ENCODE measurements around the gene MECR.

DNA sequence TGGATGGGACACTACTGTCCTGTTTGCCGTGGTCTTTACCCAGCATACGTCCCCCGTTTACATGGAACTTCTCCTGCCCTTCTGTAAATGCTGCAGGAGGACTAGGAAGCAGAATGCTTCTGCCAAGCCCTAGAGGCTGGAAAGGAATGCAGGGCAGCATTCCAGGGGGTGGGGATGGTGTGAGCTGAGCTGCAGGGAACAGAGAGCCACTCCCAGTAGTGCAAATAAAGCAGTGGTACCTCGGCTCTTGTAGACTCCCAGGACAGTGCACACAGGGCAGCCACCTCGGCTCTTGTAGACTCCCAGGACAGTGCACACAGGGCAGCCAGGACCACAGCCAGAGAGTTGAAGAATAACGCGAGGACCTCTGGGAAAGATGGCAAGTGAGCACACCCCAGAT lies 41.0 kb upstream of the MECR start:
- no peak for TF ChIP-seq CTCF (IDR thresholded peaks at IDR 0.05)
- TF ChIP-seq POLR2AphosphoS5 (IDR thresholded peaks at IDR 0.05; ENCODE audit: low read depth, low read length), result no peak
- no peak for TF ChIP-seq REST (IDR thresholded peaks at IDR 0.05; ENCODE audit: low read depth, low read length)
- no peak for TF ChIP-seq SMC3 (IDR thresholded peaks at IDR 0.05; ENCODE audit: low read depth, low read length)
- TF ChIP-seq EP300 (IDR thresholded peaks at IDR 0.05; ENCODE audit: borderline replicate concordance in 1 of 2, low read depth in 1 of 2, low read length in 1 of 2), result no peak
- TF ChIP-seq NRF1 (IDR thresholded peaks at IDR 0.05; ENCODE audit: low read depth, low read length), result no peak
- no peak for TF ChIP-seq YY1 (IDR thresholded peaks at IDR 0.05; ENCODE audit: low read depth)
- TF ChIP-seq EZH2phosphoT487 (IDR thresholded peaks at IDR 0.05; ENCODE audit: borderline replicate concordance, low read depth), result no peak
- no peak for TF ChIP-seq ELF1 (IDR thresholded peaks at IDR 0.05)
- TF ChIP-seq RAD21 (IDR thresholded peaks at IDR 0.05; ENCODE audit: low read length), result no peak
- TF ChIP-seq GABPA (IDR thresholded peaks at IDR 0.05; ENCODE audit: low read depth), result no peak
- TF ChIP-seq, protein P1, sequence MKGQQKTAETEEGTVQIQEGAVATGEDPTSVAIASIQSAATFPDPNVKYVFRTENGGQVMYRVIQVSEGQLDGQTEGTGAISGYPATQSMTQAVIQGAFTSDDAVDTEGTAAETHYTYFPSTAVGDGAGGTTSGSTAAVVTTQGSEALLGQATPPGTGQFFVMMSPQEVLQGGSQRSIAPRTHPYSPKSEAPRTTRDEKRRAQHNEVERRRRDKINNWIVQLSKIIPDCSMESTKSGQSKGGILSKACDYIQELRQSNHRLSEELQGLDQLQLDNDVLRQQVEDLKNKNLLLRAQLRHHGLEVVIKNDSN (IDR thresholded peaks at IDR 0.05; ENCODE audit: borderline replicate concordance, low read depth), result no peak
